ENCODE measurements around the gene MAN1C1.

Gene MAN1C1

DNA sequence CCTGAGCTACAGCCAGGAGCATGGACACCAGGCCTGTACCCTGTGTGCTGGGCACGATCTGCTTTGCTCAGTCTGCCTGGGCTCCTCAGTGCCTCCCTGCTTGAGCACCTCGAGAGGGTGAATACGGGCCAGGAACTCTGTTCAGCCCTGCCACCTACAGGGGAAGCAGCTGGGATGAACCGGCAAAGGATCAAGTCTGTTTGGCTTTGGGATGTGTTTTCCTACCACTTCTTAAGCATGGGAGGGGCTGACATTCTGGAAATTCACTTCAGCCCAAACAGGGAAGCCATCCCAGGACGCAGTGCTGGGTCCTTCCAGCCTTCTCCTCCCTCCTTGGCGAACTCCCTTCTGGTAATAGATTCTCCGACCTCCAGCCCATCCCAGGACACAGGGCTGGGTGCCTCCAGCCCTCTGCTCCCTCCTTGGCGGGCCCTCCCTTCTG lies 127.6 kb downstream of the MAN1C1 start:
- H3K36me3 ChIP-seq (ENCODE audit: control insufficient read depth, insufficient read depth, low read length): no peaks in the 10 kb centered on the region
- H3K9ac ChIP-seq: no peak overlapping the region
- H2AFZ ChIP-seq: peak overlapping the region; percentile 70
- H3K27ac ChIP-seq: peak overlapping the region; percentile 90
- no peaks in the 10 kb centered on the region for H3K9me3 ChIP-seq (ENCODE audit: control insufficient read depth, low read length)
- H3K4me2 ChIP-seq (ENCODE audit: low read length): peak overlapping the region; percentile 61
- TF ChIP-seq, protein P1, sequence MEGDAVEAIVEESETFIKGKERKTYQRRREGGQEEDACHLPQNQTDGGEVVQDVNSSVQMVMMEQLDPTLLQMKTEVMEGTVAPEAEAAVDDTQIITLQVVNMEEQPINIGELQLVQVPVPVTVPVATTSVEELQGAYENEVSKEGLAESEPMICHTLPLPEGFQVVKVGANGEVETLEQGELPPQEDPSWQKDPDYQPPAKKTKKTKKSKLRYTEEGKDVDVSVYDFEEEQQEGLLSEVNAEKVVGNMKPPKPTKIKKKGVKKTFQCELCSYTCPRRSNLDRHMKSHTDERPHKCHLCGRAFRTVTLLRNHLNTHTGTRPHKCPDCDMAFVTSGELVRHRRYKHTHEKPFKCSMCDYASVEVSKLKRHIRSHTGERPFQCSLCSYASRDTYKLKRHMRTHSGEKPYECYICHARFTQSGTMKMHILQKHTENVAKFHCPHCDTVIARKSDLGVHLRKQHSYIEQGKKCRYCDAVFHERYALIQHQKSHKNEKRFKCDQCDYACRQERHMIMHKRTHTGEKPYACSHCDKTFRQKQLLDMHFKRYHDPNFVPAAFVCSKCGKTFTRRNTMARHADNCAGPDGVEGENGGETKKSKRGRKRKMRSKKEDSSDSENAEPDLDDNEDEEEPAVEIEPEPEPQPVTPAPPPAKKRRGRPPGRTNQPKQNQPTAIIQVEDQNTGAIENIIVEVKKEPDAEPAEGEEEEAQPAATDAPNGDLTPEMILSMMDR (IDR thresholded peaks at IDR 0.05): peak; percentile 34
- peaks cover 16% of the 10 kb centered on the region for H3K4me1 ChIP-seq
- H3K27me3 ChIP-seq (ENCODE audit: control insufficient read depth, insufficient read depth, low read length): no peaks in the 10 kb centered on the region
- peak overlapping the region; percentile 23 for H3K4me3 ChIP-seq (ENCODE audit: low read depth, low read length)
- no peaks in the 10 kb centered on the region for H3K79me2 ChIP-seq

- no peaks in the 10 kb centered on the region for H3K27me3 ChIP-seq (ENCODE audit: control insufficient read depth, insufficient read depth, low read length)
- H3K9me3 ChIP-seq (ENCODE audit: control insufficient read depth, low read length): no peaks in the 10 kb centered on the region
- TF ChIP-seq, protein P1 (IDR thresholded peaks at IDR 0.05): no peak
- no peaks in the 10 kb centered on the region for H3K36me3 ChIP-seq (ENCODE audit: control insufficient read depth, insufficient read depth, low read length)
- no peak overlapping the region for H3K9ac ChIP-seq
- peaks cover 16% of the 10 kb centered on the region for H3K4me1 ChIP-seq
- no peak overlapping the region for H3K4me3 ChIP-seq (ENCODE audit: low read depth, low read length)
- no peak overlapping the region for H3K4me2 ChIP-seq (ENCODE audit: low read length)
- H3K79me2 ChIP-seq: no peaks in the 10 kb centered on the region
- peak overlapping the region; percentile 90 for H3K27ac ChIP-seq
- H2AFZ ChIP-seq: peak overlapping the region; percentile 70
Observed at GRCh38 chr1:25744636-25745425, 128.2 kb downstream of the MAN1C1 start.

DNA sequence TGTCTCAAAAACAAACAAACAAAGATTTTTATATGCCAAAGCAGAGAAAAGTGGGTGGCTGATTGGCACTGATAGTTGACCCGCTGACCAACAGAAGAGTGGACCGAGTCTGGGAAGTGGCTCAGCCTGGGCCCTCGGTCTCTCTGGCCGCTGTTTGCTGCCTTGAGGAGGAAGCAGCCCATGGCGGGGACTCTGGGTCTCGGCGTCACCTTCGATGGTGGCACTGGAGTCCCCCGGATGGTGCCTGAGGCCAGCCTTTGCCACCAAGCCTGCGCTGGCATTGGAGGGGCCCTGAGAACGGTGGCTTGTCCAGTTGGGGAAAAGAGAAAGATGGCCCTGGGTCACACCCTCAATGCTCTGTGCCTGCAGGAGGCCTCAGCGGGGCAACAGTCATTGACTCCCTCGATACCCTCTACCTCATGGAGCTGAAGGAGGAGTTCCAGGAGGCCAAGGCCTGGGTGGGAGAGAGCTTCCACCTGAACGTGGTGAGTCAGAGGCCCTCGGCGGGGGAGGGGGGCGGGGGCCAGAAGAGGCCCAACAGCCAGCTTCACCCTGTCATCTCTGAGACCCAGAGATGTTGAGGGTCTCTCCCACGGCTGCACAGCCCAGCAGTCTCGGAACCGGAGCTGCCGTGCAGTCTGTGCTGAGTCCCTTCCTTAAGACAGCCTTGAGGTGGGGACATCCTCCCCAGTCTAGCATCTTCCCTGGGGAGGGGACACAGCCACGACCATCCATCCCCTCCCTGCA lies 129.9 kb downstream of the MAN1C1 start:
- Histone ChIP-seq H3K27ac (no peak overlapping the region), H3K4me1 (peaks cover 16% of the 10 kb centered on the region), H3K9me3 (ENCODE audit: control insufficient read depth, low read length) (no peaks in the 10 kb centered on the region), H3K4me2 (ENCODE audit: low read length) (no peak overlapping the region), H3K36me3 (ENCODE audit: control insufficient read depth, insufficient read depth, low read length) (no peaks in the 10 kb centered on the region), H3K27me3 (ENCODE audit: control insufficient read depth, insufficient read depth, low read length) (no peaks in the 10 kb centered on the region), H2AFZ (no peak overlapping the region), H3K4me3 (ENCODE audit: low read depth, low read length) (no peak overlapping the region), H3K9ac (no peak overlapping the region), H3K79me2 (no peaks in the 10 kb centered on the region)
- TF ChIP-seq, protein P1 (IDR thresholded peaks at IDR 0.05): no peak

DNA sequence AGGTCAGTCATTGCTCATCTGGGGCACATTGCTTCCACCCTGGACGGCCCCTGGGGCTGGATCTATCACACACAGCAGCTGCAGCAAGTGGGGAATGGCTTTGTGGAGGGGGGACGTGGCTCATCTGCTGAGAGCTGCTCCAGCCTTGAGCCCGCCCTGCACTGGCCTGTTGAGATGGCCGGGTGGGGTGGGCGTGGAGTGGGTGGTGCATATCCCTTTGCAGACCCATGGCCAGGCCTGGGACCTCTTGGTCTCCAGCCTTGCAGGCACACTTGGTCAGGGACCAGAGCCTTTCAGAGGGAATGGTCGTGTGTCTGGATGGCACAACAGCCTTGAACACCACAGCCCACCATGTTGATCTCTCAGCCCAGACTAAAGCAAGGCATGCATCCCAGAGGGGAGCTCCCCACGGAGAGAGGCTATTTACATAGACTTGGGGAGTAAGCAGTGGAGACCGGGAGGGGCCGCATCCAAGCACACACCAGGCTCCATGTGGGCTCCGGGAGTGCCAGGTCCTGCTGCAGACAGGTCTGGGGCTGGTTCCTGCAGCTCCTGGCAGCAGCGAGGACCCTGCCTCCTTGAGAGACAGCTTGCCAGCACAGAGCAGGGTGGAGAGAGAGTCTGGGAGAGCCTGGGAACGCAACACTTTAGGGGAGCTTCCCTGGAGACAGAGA lies 130.6 kb downstream of the MAN1C1 start:
- H3K9ac ChIP-seq: no peak overlapping the region
- TF ChIP-seq, protein P1 (IDR thresholded peaks at IDR 0.05): no peak
- no peak overlapping the region for H2AFZ ChIP-seq
- H3K79me2 ChIP-seq: no peaks in the 10 kb centered on the region
- H3K4me3 ChIP-seq (ENCODE audit: low read depth, low read length): no peak overlapping the region
- no peak overlapping the region for H3K4me2 ChIP-seq (ENCODE audit: low read length)
- H3K4me1 ChIP-seq: peaks cover 16% of the 10 kb centered on the region
- no peaks in the 10 kb centered on the region for H3K27me3 ChIP-seq (ENCODE audit: control insufficient read depth, insufficient read depth, low read length)
- no peaks in the 10 kb centered on the region for H3K9me3 ChIP-seq (ENCODE audit: control insufficient read depth, low read length)
- H3K36me3 ChIP-seq (ENCODE audit: control insufficient read depth, insufficient read depth, low read length): no peaks in the 10 kb centered on the region
- no peak overlapping the region for H3K27ac ChIP-seq

All from parathyroid adenoma (tissue), 2 donors.